Lung (tissue), 12 donors: Measurements from ENCODE around the gene NFKBIB. TPM values are rescaled to one million over a fixed set of nuclear protein-coding genes. Genes with fewer than 3 reads are reported as not detected.

Source experiments
- ATAC-seq: fragments of 200-7000 bp; cut with Tn5 transposase; one replicate; pipeline ENCODE4 v1.9.1; 2020; ENCODE audit warnings: moderate number of reproducible peaks; ENCODE audit not compliant: insufficient read depth, low FRiP score
- DNase-seq, 3 donors: peaks; one replicate each; pipeline ENCODE4 v3.0.0-alpha.2; 2013 to 2017
- H3K27ac ChIP-seq, 2 donors: one replicate each; pipeline ENCODE4 v1.5.1; 2013; ENCODE audit warnings: mild to moderate bottlenecking in 2 of 2, moderate library complexity in 2 of 2, control low read depth in 1 of 2, inconsistent platforms in 1 of 2, low read depth in 1 of 2, low read length in 1 of 2
- H3K27me3 ChIP-seq, 3 donors: one replicate each; pipeline ENCODE4 v1.5.1; 2013; ENCODE audit warnings: low read length in 2 of 3; ENCODE audit not compliant: control insufficient read depth in 3 of 3, insufficient read depth in 3 of 3
- H3K36me3 ChIP-seq, 4 donors: one replicate each; pipeline ENCODE4 v1.5.1; 2013; ENCODE audit warnings: low read length in 4 of 4, mild to moderate bottlenecking in 1 of 4, moderate library complexity in 1 of 4; ENCODE audit not compliant: control insufficient read depth in 4 of 4, insufficient read depth in 4 of 4
- H3K4me1 ChIP-seq, 5 donors: one replicate each; pipeline ENCODE4 v1.5.1; 2013; ENCODE audit warnings: low read length in 5 of 5, mild to moderate bottlenecking in 2 of 5, moderate library complexity in 1 of 5; ENCODE audit not compliant: control insufficient read depth in 5 of 5, insufficient read depth in 5 of 5
- H3K4me3 ChIP-seq: one replicate; pipeline ENCODE4 v1.5.1; 2013; ENCODE audit warnings: mild to moderate bottlenecking, control low read depth, moderate library complexity
- H3K9ac ChIP-seq, 2 donors: one replicate each; pipeline ENCODE4 v1.5.1; 2013; ENCODE audit warnings: low read length in 2 of 2, control low read depth in 1 of 2; ENCODE audit not compliant: insufficient read depth in 1 of 2
- H3K9me3 ChIP-seq, 4 donors: one replicate each; pipeline ENCODE4 v1.5.1; 2013; ENCODE audit warnings: low read length in 3 of 4, mild to moderate bottlenecking in 1 of 4, moderate library complexity in 1 of 4; ENCODE audit not compliant: control insufficient read depth in 4 of 4, insufficient read depth in 3 of 4
- CTCF ChIP-seq: IDR thresholded peaks from 2 replicates; pipeline ENCODE4 v1.5.1; 2012; ENCODE audit warnings: mild to moderate bottlenecking; ENCODE audit errors: control extremely low read depth, extremely low read depth
- WGBS, 2 donors: extraction: QIAGEN DNeasy Blood & Tissue Kit; methylation state at CpG; one replicate each; pipeline ENCODE4 v1.1.7; 2013; 5-methylcytosine and 5-hydroxymethylcytosine counted together
- polyA plus RNA-seq, 2 donors: library from polyadenylated mRNA; stranded (reverse); fragments of 200-250 nt; gene quantifications; one replicate each; pipeline ENCODE4 v1.2.1, GENCODE V29; 2013
- total RNA-seq, 2 donors: library from RNA; depleted of rRNA in 1 of 2; stranded (reverse); fragments of >200 nt in 1 of 2; gene quantifications; one replicate each; pipeline ENCODE4 v1.2.1, GENCODE V29; 2014 to 2021
- donor health status: control.
- donor health status: control.
- donor health status: Bipolar disorder and iron deficiency.
- donor health status: healthy.
- donor health status: DM: yes; HTN: yes; CAD: no.

The NFKBIB gene
- total and polyA plus RNA-seq, 4 donors, result 12.8 to 60.8 (median 48.8) TPM

- H3K9me3 ChIP-seq, result no peaks in the 10 kb centered on the region
- WGBS, 2 donors, result 91% methylated on average over 10 of the region's 10 CpGs
- H3K4me3 ChIP-seq, result no peak overlapping the region
- no peaks in the 10 kb centered on the region for H3K27me3 ChIP-seq
- no peaks in the 10 kb centered on the region for H3K36me3 ChIP-seq
- no peak for TF ChIP-seq CTCF
- peaks cover 0 to 15% (median 8%) of the 10 kb centered on the region in 5 donors for H3K4me1 ChIP-seq
- H3K9ac ChIP-seq, result no peak overlapping the region
- no peak for ATAC-seq
- H3K27ac ChIP-seq, result no peak overlapping the region
- no peak for DNase-seq
Observed at GRCh38 chr19:38867171-38867780, 32.5 kb upstream of the NFKBIB start.

- DNase-seq, result no peak
- Histone ChIP-seq H3K4me3 (no peak overlapping the region), H3K9ac (no peak overlapping the region), H3K27me3 (no peaks in the 10 kb centered on the region), H3K36me3 (no peaks in the 10 kb centered on the region), H3K27ac (no peak overlapping the region), H3K9me3 (no peaks in the 10 kb centered on the region), H3K4me1 (peaks cover 0 to 12% (median 5%) of the 10 kb centered on the region in 5 donors)
- WGBS, 2 donors, result 92 to 94% methylated on average over 6 of the region's 6 CpGs
- no peak for TF ChIP-seq CTCF
- no peak for ATAC-seq
Observed at GRCh38 chr19:38868551-38868950, 31.2 kb upstream of the NFKBIB start.

- WGBS, 2 donors, result 4 to 17% methylated on average over 31 to 34 of the region's 34 CpGs
- H3K27ac ChIP-seq, result no peak overlapping the region
- no peaks in the 10 kb centered on the region for H3K36me3 ChIP-seq
- ATAC-seq (peak; percentile 10), DNase-seq (peak in 1 of 3 donors; percentile 28)
- H3K9me3 ChIP-seq, result no peaks in the 10 kb centered on the region
- no peaks in the 10 kb centered on the region for H3K27me3 ChIP-seq
- no peak for TF ChIP-seq CTCF
- peak overlapping the region; percentile 46 to 53 for H3K9ac ChIP-seq
- H3K4me3 ChIP-seq, result peak overlapping the region; percentile 15
- H3K4me1 ChIP-seq, result peaks cover 0 to 12% (median 5%) of the 10 kb centered on the region in 5 donors
Observed at GRCh38 chr19:38869160-38869835, 30.5 kb upstream of the NFKBIB start.
